Progenitor cell of endocrine pancreas (in vitro differentiated cells): ENCODE results near the gene CYTL1. TPM values are rescaled to one million over a fixed set of nuclear protein-coding genes. Genes with fewer than 3 reads are reported as not detected.

ENCODE experiments used
- DNase-seq: peaks from one replicate; pipeline ENCODE4 v3.0.0; 2021; ENCODE audit warnings: low spot score; ENCODE audit not compliant: unreplicated experiment
- H3K27ac Mint-ChIP-seq: 2 replicates; pipeline ENCODE4 v1.8.0; 2021; ENCODE audit warnings: mild to moderate bottlenecking, moderate library complexity, mixed read lengths
- H3K27me3 Mint-ChIP-seq: 2 replicates; pipeline ENCODE4 v1.8.0; 2021; ENCODE audit warnings: mixed read lengths
- H3K36me3 Mint-ChIP-seq: 2 replicates; pipeline ENCODE4 v1.8.0; 2022; ENCODE audit warnings: mixed read lengths; ENCODE audit not compliant: insufficient read depth
- H3K4me1 Mint-ChIP-seq: 2 replicates; pipeline ENCODE4 v1.8.0; 2021; ENCODE audit warnings: low read depth, mixed read lengths
- H3K4me3 Mint-ChIP-seq: 2 replicates; pipeline ENCODE4 v1.8.0; 2021; ENCODE audit warnings: low read depth, mild to moderate bottlenecking, moderate library complexity, mixed read lengths
- H3K9me3 Mint-ChIP-seq: 2 replicates; pipeline ENCODE4 v1.8.0; 2021; ENCODE audit warnings: low read depth, mixed read lengths
- CTCF ChIP-seq: fragments of 200-600 bp; sonication (generic); IDR thresholded peaks from one replicate; pipeline ENCODE4 v1.5.0; 2021; ENCODE audit warnings: antibody characterized with exemption, mild to moderate bottlenecking; ENCODE audit not compliant: unreplicated experiment
- total RNA-seq: library from RNA; stranded (reverse); gene quantifications from 2 replicates; pipeline ENCODE4 v1.2.1, GENCODE V29; 2021

Gene CYTL1
- total RNA-seq, 1 donor from 2014 or later = 1.2 TPM

GRCh38 chr4:4985844-4986243 is 33.4 kb downstream of the CYTL1 start:
- H3K36me3 Mint-ChIP-seq = no peaks in the 10 kb centered on the region
- H3K27me3 Mint-ChIP-seq = peaks cover 5% of the 10 kb centered on the region
- no peak overlapping the region for H3K27ac Mint-ChIP-seq
- DNase-seq = no peak
- no peak overlapping the region for H3K4me3 Mint-ChIP-seq
- no peaks in the 10 kb centered on the region for H3K4me1 Mint-ChIP-seq
- H3K9me3 Mint-ChIP-seq = no peaks in the 10 kb centered on the region
- TF ChIP-seq CTCF = no peak

GRCh38 chr4:4985036-4985435 is 34.2 kb downstream of the CYTL1 start:
- Mint-ChIP-seq H3K36me3 (no peaks in the 10 kb centered on the region), H3K4me3 (no peak overlapping the region), H3K27ac (no peak overlapping the region), H3K4me1 (no peaks in the 10 kb centered on the region), H3K9me3 (no peaks in the 10 kb centered on the region), H3K27me3 (peaks cover 5% of the 10 kb centered on the region)
- TF ChIP-seq CTCF = no peak
- no peak for DNase-seq

GRCh38 chr4:4984186-4984585 is 35.1 kb downstream of the CYTL1 start:
- H3K27me3 Mint-ChIP-seq = peaks cover 5% of the 10 kb centered on the region
- no peaks in the 10 kb centered on the region for H3K36me3 Mint-ChIP-seq
- no peak overlapping the region for H3K27ac Mint-ChIP-seq
- no peaks in the 10 kb centered on the region for H3K9me3 Mint-ChIP-seq
- TF ChIP-seq CTCF = no peak
- DNase-seq = no peak
- no peak overlapping the region for H3K4me3 Mint-ChIP-seq
- no peaks in the 10 kb centered on the region for H3K4me1 Mint-ChIP-seq

GRCh38 chr4:4981827-4982226 is 37.4 kb downstream of the CYTL1 start:
- H3K4me3 Mint-ChIP-seq = no peak overlapping the region
- H3K27me3 Mint-ChIP-seq = peaks cover 5% of the 10 kb centered on the region
- DNase-seq = no peak
- TF ChIP-seq CTCF = no peak
- no peaks in the 10 kb centered on the region for H3K36me3 Mint-ChIP-seq
- H3K4me1 Mint-ChIP-seq = no peaks in the 10 kb centered on the region
- H3K27ac Mint-ChIP-seq = no peak overlapping the region
- H3K9me3 Mint-ChIP-seq = peaks cover 3% of the 10 kb centered on the region

GRCh38 chr4:4981427-4981826 is 37.8 kb downstream of the CYTL1 start:
- no peak overlapping the region for H3K4me3 Mint-ChIP-seq
- no peaks in the 10 kb centered on the region for H3K36me3 Mint-ChIP-seq
- DNase-seq = no peak
- no peak overlapping the region for H3K27ac Mint-ChIP-seq
- no peaks in the 10 kb centered on the region for H3K4me1 Mint-ChIP-seq
- H3K9me3 Mint-ChIP-seq = peaks cover 3% of the 10 kb centered on the region
- peaks cover 5% of the 10 kb centered on the region for H3K27me3 Mint-ChIP-seq
- TF ChIP-seq CTCF = no peak
